Body of pancreas (tissue), 4 donors: ENCODE results near the gene TRPC4.

ENCODE experiments used
- POLR2A ChIP-seq, 3 donors: fragments of 450-650 bp; IDR thresholded peaks; one replicate each; pipeline ENCODE4 v1.6.1; 2016; ENCODE audit warnings: antibody characterized with exemption in 3 of 3, mild to moderate bottlenecking in 2 of 3
- TF ChIP-seq, protein P1 (sequence below), 7 experiments: fragments of 450-650 bp in 4 of 7; fragments of 200-600 bp in 3 of 7; sonication (generic) in 3 of 7; IDR thresholded peaks; one replicate each; pipeline ENCODE4 v1.5.1; 2016 to 2019; ENCODE audit warnings: antibody characterized with exemption in 7 of 7

DNA sequence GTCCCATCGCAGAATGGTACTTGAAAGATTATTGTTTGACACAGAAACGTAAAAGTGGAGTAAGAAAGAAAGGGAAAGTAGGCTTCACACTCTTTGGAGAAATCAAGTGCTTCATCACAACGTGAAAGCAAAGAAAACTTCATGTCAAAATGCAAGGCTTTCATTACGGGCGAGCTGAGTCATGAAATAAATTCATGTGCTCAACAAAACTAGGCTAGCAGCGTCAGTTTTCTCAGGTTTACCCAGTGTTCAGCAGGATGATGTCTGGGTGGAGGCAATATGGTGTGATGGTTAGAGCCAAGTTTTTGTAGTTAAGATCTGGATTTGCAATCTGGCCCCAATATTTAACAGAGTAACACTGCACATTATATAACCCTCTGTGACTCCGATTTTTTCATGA, 128.0 kb downstream of the TRPC4 start:
- TF ChIP-seq, protein P1, sequence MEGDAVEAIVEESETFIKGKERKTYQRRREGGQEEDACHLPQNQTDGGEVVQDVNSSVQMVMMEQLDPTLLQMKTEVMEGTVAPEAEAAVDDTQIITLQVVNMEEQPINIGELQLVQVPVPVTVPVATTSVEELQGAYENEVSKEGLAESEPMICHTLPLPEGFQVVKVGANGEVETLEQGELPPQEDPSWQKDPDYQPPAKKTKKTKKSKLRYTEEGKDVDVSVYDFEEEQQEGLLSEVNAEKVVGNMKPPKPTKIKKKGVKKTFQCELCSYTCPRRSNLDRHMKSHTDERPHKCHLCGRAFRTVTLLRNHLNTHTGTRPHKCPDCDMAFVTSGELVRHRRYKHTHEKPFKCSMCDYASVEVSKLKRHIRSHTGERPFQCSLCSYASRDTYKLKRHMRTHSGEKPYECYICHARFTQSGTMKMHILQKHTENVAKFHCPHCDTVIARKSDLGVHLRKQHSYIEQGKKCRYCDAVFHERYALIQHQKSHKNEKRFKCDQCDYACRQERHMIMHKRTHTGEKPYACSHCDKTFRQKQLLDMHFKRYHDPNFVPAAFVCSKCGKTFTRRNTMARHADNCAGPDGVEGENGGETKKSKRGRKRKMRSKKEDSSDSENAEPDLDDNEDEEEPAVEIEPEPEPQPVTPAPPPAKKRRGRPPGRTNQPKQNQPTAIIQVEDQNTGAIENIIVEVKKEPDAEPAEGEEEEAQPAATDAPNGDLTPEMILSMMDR (IDR thresholded peaks at IDR 0.05) = no peak
- no peak for TF ChIP-seq POLR2A (IDR thresholded peaks at IDR 0.05)
